ENCODE measurements around the gene FOXL3. TPM values are rescaled to one million over a fixed set of nuclear protein-coding genes. Genes with fewer than 3 reads are reported as not detected.

FOXL3 gene
- total RNA-seq, 1 experiment from 2014 or later: not detected

DNA sequence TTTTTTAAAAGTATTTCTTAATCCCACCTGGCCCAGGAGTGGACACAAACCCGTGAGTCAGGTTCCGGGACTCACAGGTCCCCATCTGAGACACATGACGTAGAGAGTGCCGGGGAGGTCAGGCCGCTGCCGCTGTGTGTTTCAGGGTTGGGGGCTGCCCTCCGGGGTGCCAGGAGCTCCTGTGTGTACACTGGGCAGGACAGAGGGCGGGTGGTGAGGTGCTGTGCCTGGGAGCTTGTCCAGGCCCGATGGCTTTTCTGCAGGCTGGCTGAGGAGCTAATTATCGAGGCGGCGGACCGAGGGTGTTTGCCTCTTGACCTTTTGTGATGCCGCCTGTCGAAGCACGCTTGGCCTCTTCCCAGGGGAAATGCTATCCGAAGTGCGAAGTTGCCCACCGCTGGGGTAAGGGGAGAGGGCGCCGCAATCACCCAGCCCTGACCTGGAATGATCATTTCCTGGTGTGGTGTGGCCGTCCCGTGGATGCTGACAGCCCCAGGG, 42.1 kb downstream of the FOXL3 start:
- H3K9me3 ChIP-seq (ENCODE audit: low read depth, low read length, poor library complexity, severe bottlenecking): no peaks in the 10 kb centered on the region
- no peak for DNase-seq (ENCODE audit: low spot score)
- peaks cover 6% of the 10 kb centered on the region for H3K4me1 ChIP-seq (ENCODE audit: insufficient read depth, low read length, poor library complexity, severe bottlenecking)
- ChIA-PET CTCF (no interaction called here), POLR2A (ENCODE audit: low non-redundant PET) (no interaction called here)
- no TSS peak for BruUV-seq (replicated peaks)
- no peaks in the 10 kb centered on the region for H3K27me3 ChIP-seq (replicated peaks; ENCODE audit: insufficient read depth, low read depth, low read length, poor library complexity)
- H3K4me3 ChIP-seq (ENCODE audit: low read depth, low read length, poor library complexity, severe bottlenecking): no peak overlapping the region
- intact Hi-C loops (cut with micrococcal nuclease; ENCODE audit: unreplicated experiment): loop anchor here (2.0 to 10.0 kb wide), 2 partner anchors 193 to 445 kb away; no protein-coding TSS in a partner anchor
- no peak overlapping the region for H3K27ac ChIP-seq (ENCODE audit: low read depth, low read length, poor library complexity, severe bottlenecking)
- H3K36me3 ChIP-seq (ENCODE audit: insufficient read depth, low read length, poor library complexity, severe bottlenecking): no peaks in the 10 kb centered on the region
- TF ChIP-seq, protein P1, sequence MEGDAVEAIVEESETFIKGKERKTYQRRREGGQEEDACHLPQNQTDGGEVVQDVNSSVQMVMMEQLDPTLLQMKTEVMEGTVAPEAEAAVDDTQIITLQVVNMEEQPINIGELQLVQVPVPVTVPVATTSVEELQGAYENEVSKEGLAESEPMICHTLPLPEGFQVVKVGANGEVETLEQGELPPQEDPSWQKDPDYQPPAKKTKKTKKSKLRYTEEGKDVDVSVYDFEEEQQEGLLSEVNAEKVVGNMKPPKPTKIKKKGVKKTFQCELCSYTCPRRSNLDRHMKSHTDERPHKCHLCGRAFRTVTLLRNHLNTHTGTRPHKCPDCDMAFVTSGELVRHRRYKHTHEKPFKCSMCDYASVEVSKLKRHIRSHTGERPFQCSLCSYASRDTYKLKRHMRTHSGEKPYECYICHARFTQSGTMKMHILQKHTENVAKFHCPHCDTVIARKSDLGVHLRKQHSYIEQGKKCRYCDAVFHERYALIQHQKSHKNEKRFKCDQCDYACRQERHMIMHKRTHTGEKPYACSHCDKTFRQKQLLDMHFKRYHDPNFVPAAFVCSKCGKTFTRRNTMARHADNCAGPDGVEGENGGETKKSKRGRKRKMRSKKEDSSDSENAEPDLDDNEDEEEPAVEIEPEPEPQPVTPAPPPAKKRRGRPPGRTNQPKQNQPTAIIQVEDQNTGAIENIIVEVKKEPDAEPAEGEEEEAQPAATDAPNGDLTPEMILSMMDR (conservative IDR thresholded peaks at IDR 0.05; ENCODE audit: low read depth, low read length): no peak
- TF ChIP-seq EZH2 (IDR thresholded peaks at IDR 0.05; ENCODE audit: borderline replicate concordance, low read depth, low read length, poor library complexity, severe bottlenecking): no peak

GRCh38 chr7:332646-333392, 42.8 kb downstream of the FOXL3 start:
- TF ChIP-seq, protein P1 (conservative IDR thresholded peaks at IDR 0.05; ENCODE audit: low read depth, low read length): peak; percentile 90
- TF ChIP-seq EZH2 (IDR thresholded peaks at IDR 0.05; ENCODE audit: borderline replicate concordance, low read depth, low read length, poor library complexity, severe bottlenecking): no peak
- Histone ChIP-seq H3K4me1 (ENCODE audit: insufficient read depth, low read length, poor library complexity, severe bottlenecking) (peaks cover 6% of the 10 kb centered on the region), H3K27ac (ENCODE audit: low read depth, low read length, poor library complexity, severe bottlenecking) (peak overlapping the region; percentile 49), H3K4me3 (ENCODE audit: low read depth, low read length, poor library complexity, severe bottlenecking) (peak overlapping the region; percentile 50), H3K36me3 (ENCODE audit: insufficient read depth, low read length, poor library complexity, severe bottlenecking) (no peaks in the 10 kb centered on the region), H3K9me3 (ENCODE audit: low read depth, low read length, poor library complexity, severe bottlenecking) (no peaks in the 10 kb centered on the region), H3K27me3 (replicated peaks; ENCODE audit: insufficient read depth, low read depth, low read length, poor library complexity) (no peaks in the 10 kb centered on the region)
- intact Hi-C loops (cut with micrococcal nuclease; ENCODE audit: unreplicated experiment): loop anchor here (2.0 to 10.0 kb wide), 2 partner anchors 192 to 444 kb away; no protein-coding TSS in a partner anchor
- BruUV-seq (replicated peaks): no TSS peak
- ChIA-PET POLR2A (ENCODE audit: low non-redundant PET) (interaction anchor here (0.7 kb wide), 2 partner anchors 577 to 598 kb away, joined by 4 to 6 read pairs; no protein-coding TSS in a partner anchor), CTCF (interaction anchor here (1.0 kb wide), 2 partner anchors 11 to 435 kb away, joined by 3 read pairs; no protein-coding TSS in a partner anchor)
- peak; percentile 83 for DNase-seq (ENCODE audit: low spot score)

- BruUV-seq (replicated peaks): no TSS peak
- Histone ChIP-seq H3K27ac (ENCODE audit: low read depth, low read length, poor library complexity, severe bottlenecking) (no peak overlapping the region), H3K4me1 (ENCODE audit: insufficient read depth, low read length, poor library complexity, severe bottlenecking) (peaks cover 6% of the 10 kb centered on the region), H3K9me3 (ENCODE audit: low read depth, low read length, poor library complexity, severe bottlenecking) (no peaks in the 10 kb centered on the region), H3K4me3 (ENCODE audit: low read depth, low read length, poor library complexity, severe bottlenecking) (peak overlapping the region; percentile 50), H3K36me3 (ENCODE audit: insufficient read depth, low read length, poor library complexity, severe bottlenecking) (no peaks in the 10 kb centered on the region), H3K27me3 (replicated peaks; ENCODE audit: insufficient read depth, low read depth, low read length, poor library complexity) (no peaks in the 10 kb centered on the region)
- no peak for TF ChIP-seq EZH2 (IDR thresholded peaks at IDR 0.05; ENCODE audit: borderline replicate concordance, low read depth, low read length, poor library complexity, severe bottlenecking)
- TF ChIP-seq, protein P1 (conservative IDR thresholded peaks at IDR 0.05; ENCODE audit: low read depth, low read length): no peak
- intact Hi-C loops (cut with micrococcal nuclease; ENCODE audit: unreplicated experiment): loop anchor here (2.0 to 10.0 kb wide), 2 partner anchors 191 to 443 kb away; no protein-coding TSS in a partner anchor
- POLR2A ChIA-PET (ENCODE audit: low non-redundant PET): interaction anchor here (0.7 kb wide), 3 partner anchors 434 to 598 kb away, joined by 4 to 6 read pairs (median 4); no protein-coding TSS in a partner anchor
- CTCF ChIA-PET: interaction anchor here (1.0 kb wide), 2 partner anchors 12 to 434 kb away, joined by 3 read pairs; no protein-coding TSS in a partner anchor
- DNase-seq (ENCODE audit: low spot score): peak; percentile 33
Observed at GRCh38 chr7:333393-333764, 43.4 kb downstream of the FOXL3 start.

Data from A673 (cell line).